C4-2B (cell line): ENCODE results near the gene CEP44.

Source experiments
- ZFX ChIP-seq: fragments of 450-650 bp; IDR thresholded peaks from 2 replicates; pipeline ENCODE4 v1.6.1; 2017
- TF ChIP-seq, protein P1 (sequence below): fragments of 450-650 bp; conservative IDR thresholded peaks from 2 replicates; pipeline ENCODE4 v1.5.1; 2017; ENCODE audit warnings: mild to moderate bottlenecking

DNA sequence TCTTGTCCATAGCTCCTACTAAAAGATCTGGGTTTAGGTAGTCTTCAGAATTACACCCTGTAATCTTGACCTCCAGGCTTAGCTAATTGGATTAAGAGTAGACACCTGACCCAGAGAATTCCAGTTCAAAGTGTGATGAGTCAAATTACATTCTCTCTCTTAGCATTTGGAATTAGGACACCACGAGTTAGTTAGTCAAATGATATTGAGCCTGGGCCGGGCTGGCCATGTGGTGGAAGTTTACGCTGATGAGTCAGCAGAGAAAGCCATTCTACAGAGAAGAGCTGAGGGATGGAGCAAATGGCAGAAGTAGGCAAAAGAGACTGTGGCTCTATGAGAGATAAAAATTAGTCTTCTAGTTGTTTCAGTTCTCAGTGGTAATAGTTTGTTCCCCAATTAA, 31.1 kb downstream of the CEP44 start:
- TF ChIP-seq, protein P1, sequence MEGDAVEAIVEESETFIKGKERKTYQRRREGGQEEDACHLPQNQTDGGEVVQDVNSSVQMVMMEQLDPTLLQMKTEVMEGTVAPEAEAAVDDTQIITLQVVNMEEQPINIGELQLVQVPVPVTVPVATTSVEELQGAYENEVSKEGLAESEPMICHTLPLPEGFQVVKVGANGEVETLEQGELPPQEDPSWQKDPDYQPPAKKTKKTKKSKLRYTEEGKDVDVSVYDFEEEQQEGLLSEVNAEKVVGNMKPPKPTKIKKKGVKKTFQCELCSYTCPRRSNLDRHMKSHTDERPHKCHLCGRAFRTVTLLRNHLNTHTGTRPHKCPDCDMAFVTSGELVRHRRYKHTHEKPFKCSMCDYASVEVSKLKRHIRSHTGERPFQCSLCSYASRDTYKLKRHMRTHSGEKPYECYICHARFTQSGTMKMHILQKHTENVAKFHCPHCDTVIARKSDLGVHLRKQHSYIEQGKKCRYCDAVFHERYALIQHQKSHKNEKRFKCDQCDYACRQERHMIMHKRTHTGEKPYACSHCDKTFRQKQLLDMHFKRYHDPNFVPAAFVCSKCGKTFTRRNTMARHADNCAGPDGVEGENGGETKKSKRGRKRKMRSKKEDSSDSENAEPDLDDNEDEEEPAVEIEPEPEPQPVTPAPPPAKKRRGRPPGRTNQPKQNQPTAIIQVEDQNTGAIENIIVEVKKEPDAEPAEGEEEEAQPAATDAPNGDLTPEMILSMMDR, result no peak
- no peak for TF ChIP-seq ZFX
